Measurements from ENCODE around the gene PRPH2.
A peak's percentile ranks its signal among the peaks of the same experiment; 100 is the strongest.
"Not testable (repeated sequence)": the region's sequence is repeated elsewhere in the genome, so short reads cannot be mapped to it uniquely, and the experiment has no call there.

The PRPH2 gene

GRCh38 chr6:42698217-42698616 is 24.2 kb downstream of the PRPH2 start:
- DNase-seq (ENCODE audit: low read depth, low spot score): no peak

- no peak for DNase-seq (ENCODE audit: low read depth, low spot score)
Measured at GRCh38 chr6:42697268-42697655, 25.1 kb downstream of the PRPH2 start.

GRCh38 chr6:42696526-42697267 is 25.7 kb downstream of the PRPH2 start:
- no peak for DNase-seq (ENCODE audit: low read depth, low spot score)

- no peak for DNase-seq (ENCODE audit: low read depth, low spot score)
Measured at GRCh38 chr6:42694586-42694985, 27.8 kb downstream of the PRPH2 start.

- no peak for DNase-seq (ENCODE audit: low read depth, low spot score)
Measured at GRCh38 chr6:42693725-42694323, 28.6 kb downstream of the PRPH2 start.

GRCh38 chr6:42692137-42692911 is 30.1 kb downstream of the PRPH2 start:
- DNase-seq (ENCODE audit: low read depth, low spot score): no peak

- no peak for DNase-seq (ENCODE audit: low read depth, low spot score)
Measured at GRCh38 chr6:42690872-42691271, 31.5 kb downstream of the PRPH2 start.

- no peak for DNase-seq (ENCODE audit: low read depth, low spot score)
Measured at GRCh38 chr6:42690151-42690702, 32.2 kb downstream of the PRPH2 start.

GRCh38 chr6:42689371-42689770 is 33.0 kb downstream of the PRPH2 start:
- DNase-seq (ENCODE audit: low read depth, low spot score): no peak

GRCh38 chr6:42688281-42688680 is 34.1 kb downstream of the PRPH2 start:
- DNase-seq (ENCODE audit: low read depth, low spot score): no peak

- no peak for DNase-seq (ENCODE audit: low read depth, low spot score)
Measured at GRCh38 chr6:42679358-42679757, 43.0 kb downstream of the PRPH2 start.

GRCh38 chr6:42674780-42675179 is 47.6 kb downstream of the PRPH2 start:
- no peak for DNase-seq (ENCODE audit: low read depth, low spot score)

- DNase-seq (ENCODE audit: low read depth, low spot score): not testable (repeated sequence)
Measured at GRCh38 chr6:42674368-42674767, 48.0 kb downstream of the PRPH2 start.

GRCh38 chr6:42664718-42665117 is 57.7 kb downstream of the PRPH2 start:
- no peak for DNase-seq (ENCODE audit: low read depth, low spot score)

- peak; percentile 44 for DNase-seq (ENCODE audit: low read depth, low spot score)
Measured at GRCh38 chr6:42661540-42662153, 60.8 kb downstream of the PRPH2 start.

GRCh38 chr6:42659806-42660205 is 62.6 kb downstream of the PRPH2 start:
- DNase-seq (ENCODE audit: low read depth, low spot score): no peak

GRCh38 chr6:42653851-42654250 is 68.5 kb downstream of the PRPH2 start:
- no peak for DNase-seq (ENCODE audit: low read depth, low spot score)

GRCh38 chr6:42652024-42652746 is 70.2 kb downstream of the PRPH2 start:
- no peak for DNase-seq (ENCODE audit: low read depth, low spot score)
